K562 (cell line): ENCODE results near the gene ALDOB. TPM values are rescaled to one million over a fixed set of nuclear protein-coding genes. Genes with fewer than 3 reads are reported as not detected.

Experiments used
- ATAC-seq: fragments of 200-7000 bp; cut with Tn5 transposase; 3 replicates; pipeline ENCODE4 v1.9.1; 2020; ENCODE audit warnings: moderate library complexity
- BruUV-seq: library from RNA; stranded (reverse); fragments of 400-500 nt; replicated peaks from 2 replicates; lab custom pipeline; 2021; lab: Mats Ljungman, UMichigan
- CTCF ChIA-PET: fragments of 300-600 bp; formaldehyde crosslinking; extraction: SDS; loops from one replicate; lab custom pipeline; 2021; ENCODE audit warnings: low intra/inter-chr PET ratio; lab: Yijun Ruan, JAX
- POLR2A ChIA-PET: fragments of 300-600, 350-650 bp; sonication (Branson Sonifier 250); formaldehyde crosslinking; extraction: SDS; loops from one replicate; lab custom pipeline; 2021; ENCODE audit warnings: antibody characterized with exemption, inconsistent platforms; lab: Yijun Ruan, JAX
- DNase-seq, 4 experiments: peaks; one replicate each; pipeline versions ENCODE4 v3.0.0 to v3.0.0-alpha.2; 2011 to 2018; ENCODE audit warnings: low spot score in 3 of 4, mixed read lengths in 3 of 4; ENCODE audit errors: extremely low read depth in 1 of 4
- FAIRE-seq: peaks from 2 replicates; lab custom pipeline; 2011; peaks lifted over from hg19 to GRCh38; lab: Jason Lieb, UNC
- H2AFZ ChIP-seq: 2 replicates; pipeline ENCODE4 v1.6.0; 2011; ENCODE audit warnings: low read depth, low read length, control low read depth, inconsistent platforms
- H3K27ac ChIP-seq: fragments of 200-600 bp; 3 replicates; pipeline ENCODE4 v1.8.0; 2011; ENCODE audit warnings: low read depth, mild to moderate bottlenecking, control low read depth, inconsistent platforms, low read length, moderate library complexity, mixed read lengths; ENCODE audit errors: extremely low read depth
- H3K27me3 ChIP-seq, 2 experiments: fragments of 300-600 bp in 1 of 2; 2 replicates in 1 of 2; 3 replicates in 1 of 2; pipeline versions ENCODE4 v1.6.0 to v1.8.0; 2011; ENCODE audit warnings: inconsistent platforms in 2 of 2, low read length in 2 of 2, mild to moderate bottlenecking in 1 of 2, mixed read lengths in 1 of 2, moderate library complexity in 1 of 2; ENCODE audit not compliant: control insufficient read depth in 2 of 2, insufficient read depth in 2 of 2
- H3K36me3 ChIP-seq: fragments of 300-600 bp; 3 replicates; pipeline ENCODE4 v1.8.0; 2011; ENCODE audit warnings: mild to moderate bottlenecking, low read length, inconsistent platforms; ENCODE audit not compliant: control insufficient read depth, insufficient read depth
- H3K4me1 ChIP-seq, 2 experiments: fragments of 200-600 bp in 1 of 2; replicated peaks in 1 of 2; 2 replicates in 1 of 2; 3 replicates in 1 of 2; pipeline versions ENCODE4 v1.5.1 to v1.8.0; 2011; ENCODE audit warnings: inconsistent platforms in 2 of 2, low read length in 2 of 2, mild to moderate bottlenecking in 1 of 2, mixed read lengths in 1 of 2, moderate library complexity in 1 of 2; ENCODE audit not compliant: control insufficient read depth in 2 of 2, insufficient read depth in 2 of 2
- H3K4me2 ChIP-seq: 2 replicates; pipeline ENCODE4 v1.6.1; 2011; ENCODE audit warnings: low read length, control low read depth, inconsistent platforms, mixed read lengths; ENCODE audit not compliant: insufficient read depth
- H3K4me3 ChIP-seq: fragments of 200-600 bp; sonication (generic), shearing (Covaris generic); 2 replicates; pipeline ENCODE4 v1.5.1; 2016; ENCODE audit warnings: control low read depth, inconsistent platforms
- H3K79me2 ChIP-seq: fragments of 200-600 bp; 3 replicates; pipeline ENCODE4 v1.8.0; 2011; ENCODE audit warnings: low read length, inconsistent platforms; ENCODE audit not compliant: control insufficient read depth, insufficient read depth
- H3K9ac ChIP-seq, 2 experiments: 2 replicates each; pipeline versions ENCODE4 v1.6.0 to v1.6.1; 2011; ENCODE audit warnings: low read depth in 2 of 2, low read length in 2 of 2, control low read depth in 1 of 2, inconsistent platforms in 1 of 2, mild to moderate bottlenecking in 1 of 2, mixed read lengths in 1 of 2; ENCODE audit not compliant: insufficient read depth in 1 of 2
- H3K9me1 ChIP-seq: one replicate; pipeline ENCODE4 v1.6.0; 2011; ENCODE audit warnings: inconsistent platforms, mild to moderate bottlenecking, low read length, moderate library complexity; ENCODE audit not compliant: control insufficient read depth, insufficient read depth
- H3K9me3 ChIP-seq: replicated peaks from 2 replicates; pipeline ENCODE4 v1.5.1; 2011; ENCODE audit warnings: low read depth, low read length, inconsistent platforms; ENCODE audit not compliant: control insufficient read depth, insufficient read depth
- H4K20me1 ChIP-seq: replicated peaks from 2 replicates; pipeline ENCODE4 v1.6.1; 2011; ENCODE audit warnings: low read length, inconsistent platforms, mixed read lengths; ENCODE audit not compliant: control insufficient read depth, insufficient read depth
- WGBS: fragments of 100-300 bp; shearing (Covaris generic); methylation state at CpG from one replicate; pipeline ENCODE4 v1.1.6; 2016; ENCODE audit warnings: low coverage, mixed read lengths; ENCODE audit not compliant: insufficient coverage; ENCODE audit errors: missing lambda C conversion rate; 5-methylcytosine and 5-hydroxymethylcytosine counted together
- in situ Hi-C: fragments of 300-500 bp; cut with MboI; formaldehyde crosslinking; loops from 4 replicates; pipeline ENCODE4 v1.15.0; 2018; ENCODE audit warnings: inconsistent platforms, mixed read lengths
- intact Hi-C: fragments of 100-400 bp; cut with micrococcal nuclease; formaldehyde crosslinking; loops from 2 replicates; pipeline ENCODE4 v1.14.2; 2022
- polyA plus RNA-seq, 8 experiments: library from polyadenylated mRNA; depleted of rRNA in 4 of 8; stranded (reverse) in 5 of 8; unstranded in 3 of 8; fragments of >200 nt; fragmentation: Nextera tagmentation in 2 of 8; fragmentation: Illumina TruSeq in 1 of 8; extraction: Ambion mirVana in 2 of 8; extraction: Trizol in 1 of 8; gene quantifications; 2 replicates each; pipeline versions ENCODE4 v1.2.1 to v1.2.3, GENCODE V29; 2011 to 2014; ENCODE audit warnings: inconsistent platforms in 1 of 8, missing spikeins in 1 of 8
- total RNA-seq, 7 experiments: library from RNA; depleted of rRNA in 6 of 7; stranded (reverse); fragments of >200 nt in 6 of 7; fragmentation: Illumina TruSeq in 2 of 7; extraction: Trizol in 2 of 7; gene quantifications; 2 replicates each; pipeline versions ENCODE4 v1.2.1 to v1.2.3, GENCODE V29; 2011 to 2021; ENCODE audit warnings: low replicate concordance in 1 of 7
- TF ChIP-seq, protein P1 (sequence below): fragments of 450-650 bp; IDR thresholded peaks from 2 replicates; pipeline ENCODE4 v1.6.1; 2016; ENCODE audit warnings: mild to moderate bottlenecking, moderate library complexity
- TF ChIP-seq, protein P2 (sequence below), 2 experiments: fragments of 450-650 bp in 1 of 2; sonication (generic) in 1 of 2; formaldehyde crosslinking; conservative IDR thresholded peaks; 2 replicates each; pipeline versions ENCODE4 v1.4.0 to v1.8.1; 2020 to 2022; ENCODE audit warnings: mild to moderate bottlenecking in 1 of 2, missing genetic modification reagents in 1 of 2
- TF ChIP-seq, protein P3 (sequence below): fragments of 450-650 bp; IDR thresholded peaks from 2 replicates; pipeline ENCODE4 v1.7.1; 2018; ENCODE audit warnings: mild to moderate bottlenecking, low read depth; ENCODE audit not compliant: partially characterized antibody
- TF ChIP-seq, protein P4 (sequence below): fragments of 450-650 bp; IDR thresholded peaks from 2 replicates; pipeline ENCODE4 v1.6.1; 2014; ENCODE audit warnings: low read depth, mild to moderate bottlenecking, moderate library complexity, borderline replicate concordance

ALDOB gene
- total and polyA plus RNA-seq, 9 of the 15 experiments (the other 6 are each of a cell fraction or from before 2014, with no cell fraction given): 0.80 TPM; not detected in 8

DNA sequence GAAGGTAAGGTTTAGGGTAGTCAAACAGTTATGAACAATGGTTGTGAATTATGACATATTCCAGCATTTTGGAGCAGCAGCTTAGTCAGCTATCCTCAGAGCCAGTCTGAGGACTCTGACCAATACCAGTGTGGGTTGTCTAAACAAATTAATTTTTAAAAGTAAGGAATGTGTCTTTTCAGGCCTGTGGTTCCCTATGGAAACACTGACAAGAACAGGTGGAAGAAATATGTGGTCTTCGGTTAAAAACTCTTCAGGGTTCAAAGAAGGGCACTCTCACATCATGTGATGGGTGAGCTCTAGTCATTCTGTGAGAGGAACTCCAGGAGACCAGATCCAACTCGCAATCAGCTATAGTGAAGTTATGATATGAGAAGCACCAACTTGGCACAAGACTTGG is 33.5 kb upstream of the ALDOB start:
- Histone ChIP-seq H3K9me1 (no peaks in the 10 kb centered on the region), H3K27ac (no peak overlapping the region), H2AFZ (no peak overlapping the region), H3K4me3 (no peak overlapping the region), H3K4me2 (no peak overlapping the region), H3K36me3 (no peaks in the 10 kb centered on the region), H3K9ac (no peak overlapping the region), H3K4me1 (no peaks in the 10 kb centered on the region; a peak in 1 of 5 replicates), H3K27me3 (no peaks in the 10 kb centered on the region), H3K9me3 (no peaks in the 10 kb centered on the region), H4K20me1 (no peaks in the 10 kb centered on the region), H3K79me2 (no peaks in the 10 kb centered on the region)
- in situ Hi-C loops (no loop called here), intact Hi-C loops (no loop called here)
- CTCF ChIA-PET: interaction anchor here (0.6 kb wide), 1 partner anchor 68 kb away, joined by 3 read pairs; no protein-coding TSS in a partner anchor
- FAIRE-seq (no peak), ATAC-seq (no peak), DNase-seq (no peak)
- BruUV-seq: no TSS peak
- 24% methylated on average over 2 of the region's 2 CpGs for WGBS
- POLR2A ChIA-PET: interaction anchor here (1.1 kb wide), 1 partner anchor 18 kb away, joined by 3 read pairs; a partner anchor contains a TSS
- TF ChIP-seq, protein P1, sequence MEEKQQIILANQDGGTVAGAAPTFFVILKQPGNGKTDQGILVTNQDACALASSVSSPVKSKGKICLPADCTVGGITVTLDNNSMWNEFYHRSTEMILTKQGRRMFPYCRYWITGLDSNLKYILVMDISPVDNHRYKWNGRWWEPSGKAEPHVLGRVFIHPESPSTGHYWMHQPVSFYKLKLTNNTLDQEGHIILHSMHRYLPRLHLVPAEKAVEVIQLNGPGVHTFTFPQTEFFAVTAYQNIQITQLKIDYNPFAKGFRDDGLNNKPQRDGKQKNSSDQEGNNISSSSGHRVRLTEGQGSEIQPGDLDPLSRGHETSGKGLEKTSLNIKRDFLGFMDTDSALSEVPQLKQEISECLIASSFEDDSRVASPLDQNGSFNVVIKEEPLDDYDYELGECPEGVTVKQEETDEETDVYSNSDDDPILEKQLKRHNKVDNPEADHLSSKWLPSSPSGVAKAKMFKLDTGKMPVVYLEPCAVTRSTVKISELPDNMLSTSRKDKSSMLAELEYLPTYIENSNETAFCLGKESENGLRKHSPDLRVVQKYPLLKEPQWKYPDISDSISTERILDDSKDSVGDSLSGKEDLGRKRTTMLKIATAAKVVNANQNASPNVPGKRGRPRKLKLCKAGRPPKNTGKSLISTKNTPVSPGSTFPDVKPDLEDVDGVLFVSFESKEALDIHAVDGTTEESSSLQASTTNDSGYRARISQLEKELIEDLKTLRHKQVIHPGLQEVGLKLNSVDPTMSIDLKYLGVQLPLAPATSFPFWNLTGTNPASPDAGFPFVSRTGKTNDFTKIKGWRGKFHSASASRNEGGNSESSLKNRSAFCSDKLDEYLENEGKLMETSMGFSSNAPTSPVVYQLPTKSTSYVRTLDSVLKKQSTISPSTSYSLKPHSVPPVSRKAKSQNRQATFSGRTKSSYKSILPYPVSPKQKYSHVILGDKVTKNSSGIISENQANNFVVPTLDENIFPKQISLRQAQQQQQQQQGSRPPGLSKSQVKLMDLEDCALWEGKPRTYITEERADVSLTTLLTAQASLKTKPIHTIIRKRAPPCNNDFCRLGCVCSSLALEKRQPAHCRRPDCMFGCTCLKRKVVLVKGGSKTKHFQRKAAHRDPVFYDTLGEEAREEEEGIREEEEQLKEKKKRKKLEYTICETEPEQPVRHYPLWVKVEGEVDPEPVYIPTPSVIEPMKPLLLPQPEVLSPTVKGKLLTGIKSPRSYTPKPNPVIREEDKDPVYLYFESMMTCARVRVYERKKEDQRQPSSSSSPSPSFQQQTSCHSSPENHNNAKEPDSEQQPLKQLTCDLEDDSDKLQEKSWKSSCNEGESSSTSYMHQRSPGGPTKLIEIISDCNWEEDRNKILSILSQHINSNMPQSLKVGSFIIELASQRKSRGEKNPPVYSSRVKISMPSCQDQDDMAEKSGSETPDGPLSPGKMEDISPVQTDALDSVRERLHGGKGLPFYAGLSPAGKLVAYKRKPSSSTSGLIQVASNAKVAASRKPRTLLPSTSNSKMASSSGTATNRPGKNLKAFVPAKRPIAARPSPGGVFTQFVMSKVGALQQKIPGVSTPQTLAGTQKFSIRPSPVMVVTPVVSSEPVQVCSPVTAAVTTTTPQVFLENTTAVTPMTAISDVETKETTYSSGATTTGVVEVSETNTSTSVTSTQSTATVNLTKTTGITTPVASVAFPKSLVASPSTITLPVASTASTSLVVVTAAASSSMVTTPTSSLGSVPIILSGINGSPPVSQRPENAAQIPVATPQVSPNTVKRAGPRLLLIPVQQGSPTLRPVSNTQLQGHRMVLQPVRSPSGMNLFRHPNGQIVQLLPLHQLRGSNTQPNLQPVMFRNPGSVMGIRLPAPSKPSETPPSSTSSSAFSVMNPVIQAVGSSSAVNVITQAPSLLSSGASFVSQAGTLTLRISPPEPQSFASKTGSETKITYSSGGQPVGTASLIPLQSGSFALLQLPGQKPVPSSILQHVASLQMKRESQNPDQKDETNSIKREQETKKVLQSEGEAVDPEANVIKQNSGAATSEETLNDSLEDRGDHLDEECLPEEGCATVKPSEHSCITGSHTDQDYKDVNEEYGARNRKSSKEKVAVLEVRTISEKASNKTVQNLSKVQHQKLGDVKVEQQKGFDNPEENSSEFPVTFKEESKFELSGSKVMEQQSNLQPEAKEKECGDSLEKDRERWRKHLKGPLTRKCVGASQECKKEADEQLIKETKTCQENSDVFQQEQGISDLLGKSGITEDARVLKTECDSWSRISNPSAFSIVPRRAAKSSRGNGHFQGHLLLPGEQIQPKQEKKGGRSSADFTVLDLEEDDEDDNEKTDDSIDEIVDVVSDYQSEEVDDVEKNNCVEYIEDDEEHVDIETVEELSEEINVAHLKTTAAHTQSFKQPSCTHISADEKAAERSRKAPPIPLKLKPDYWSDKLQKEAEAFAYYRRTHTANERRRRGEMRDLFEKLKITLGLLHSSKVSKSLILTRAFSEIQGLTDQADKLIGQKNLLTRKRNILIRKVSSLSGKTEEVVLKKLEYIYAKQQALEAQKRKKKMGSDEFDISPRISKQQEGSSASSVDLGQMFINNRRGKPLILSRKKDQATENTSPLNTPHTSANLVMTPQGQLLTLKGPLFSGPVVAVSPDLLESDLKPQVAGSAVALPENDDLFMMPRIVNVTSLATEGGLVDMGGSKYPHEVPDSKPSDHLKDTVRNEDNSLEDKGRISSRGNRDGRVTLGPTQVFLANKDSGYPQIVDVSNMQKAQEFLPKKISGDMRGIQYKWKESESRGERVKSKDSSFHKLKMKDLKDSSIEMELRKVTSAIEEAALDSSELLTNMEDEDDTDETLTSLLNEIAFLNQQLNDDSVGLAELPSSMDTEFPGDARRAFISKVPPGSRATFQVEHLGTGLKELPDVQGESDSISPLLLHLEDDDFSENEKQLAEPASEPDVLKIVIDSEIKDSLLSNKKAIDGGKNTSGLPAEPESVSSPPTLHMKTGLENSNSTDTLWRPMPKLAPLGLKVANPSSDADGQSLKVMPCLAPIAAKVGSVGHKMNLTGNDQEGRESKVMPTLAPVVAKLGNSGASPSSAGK: no peak
- TF ChIP-seq, protein P2, sequence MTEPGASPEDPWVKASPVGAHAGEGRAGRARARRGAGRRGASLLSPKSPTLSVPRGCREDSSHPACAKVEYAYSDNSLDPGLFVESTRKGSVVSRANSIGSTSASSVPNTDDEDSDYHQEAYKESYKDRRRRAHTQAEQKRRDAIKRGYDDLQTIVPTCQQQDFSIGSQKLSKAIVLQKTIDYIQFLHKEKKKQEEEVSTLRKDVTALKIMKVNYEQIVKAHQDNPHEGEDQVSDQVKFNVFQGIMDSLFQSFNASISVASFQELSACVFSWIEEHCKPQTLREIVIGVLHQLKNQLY (CRISPR knock-in tag; conservative IDR thresholded peaks at IDR 0.05): no peak
- TF ChIP-seq, protein P3, sequence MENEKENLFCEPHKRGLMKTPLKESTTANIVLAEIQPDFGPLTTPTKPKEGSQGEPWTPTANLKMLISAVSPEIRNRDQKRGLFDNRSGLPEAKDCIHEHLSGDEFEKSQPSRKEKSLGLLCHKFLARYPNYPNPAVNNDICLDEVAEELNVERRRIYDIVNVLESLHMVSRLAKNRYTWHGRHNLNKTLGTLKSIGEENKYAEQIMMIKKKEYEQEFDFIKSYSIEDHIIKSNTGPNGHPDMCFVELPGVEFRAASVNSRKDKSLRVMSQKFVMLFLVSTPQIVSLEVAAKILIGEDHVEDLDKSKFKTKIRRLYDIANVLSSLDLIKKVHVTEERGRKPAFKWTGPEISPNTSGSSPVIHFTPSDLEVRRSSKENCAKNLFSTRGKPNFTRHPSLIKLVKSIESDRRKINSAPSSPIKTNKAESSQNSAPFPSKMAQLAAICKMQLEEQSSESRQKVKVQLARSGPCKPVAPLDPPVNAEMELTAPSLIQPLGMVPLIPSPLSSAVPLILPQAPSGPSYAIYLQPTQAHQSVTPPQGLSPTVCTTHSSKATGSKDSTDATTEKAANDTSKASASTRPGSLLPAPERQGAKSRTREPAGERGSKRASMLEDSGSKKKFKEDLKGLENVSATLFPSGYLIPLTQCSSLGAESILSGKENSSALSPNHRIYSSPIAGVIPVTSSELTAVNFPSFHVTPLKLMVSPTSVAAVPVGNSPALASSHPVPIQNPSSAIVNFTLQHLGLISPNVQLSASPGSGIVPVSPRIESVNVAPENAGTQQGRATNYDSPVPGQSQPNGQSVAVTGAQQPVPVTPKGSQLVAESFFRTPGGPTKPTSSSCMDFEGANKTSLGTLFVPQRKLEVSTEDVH: no peak
- TF ChIP-seq, protein P4, sequence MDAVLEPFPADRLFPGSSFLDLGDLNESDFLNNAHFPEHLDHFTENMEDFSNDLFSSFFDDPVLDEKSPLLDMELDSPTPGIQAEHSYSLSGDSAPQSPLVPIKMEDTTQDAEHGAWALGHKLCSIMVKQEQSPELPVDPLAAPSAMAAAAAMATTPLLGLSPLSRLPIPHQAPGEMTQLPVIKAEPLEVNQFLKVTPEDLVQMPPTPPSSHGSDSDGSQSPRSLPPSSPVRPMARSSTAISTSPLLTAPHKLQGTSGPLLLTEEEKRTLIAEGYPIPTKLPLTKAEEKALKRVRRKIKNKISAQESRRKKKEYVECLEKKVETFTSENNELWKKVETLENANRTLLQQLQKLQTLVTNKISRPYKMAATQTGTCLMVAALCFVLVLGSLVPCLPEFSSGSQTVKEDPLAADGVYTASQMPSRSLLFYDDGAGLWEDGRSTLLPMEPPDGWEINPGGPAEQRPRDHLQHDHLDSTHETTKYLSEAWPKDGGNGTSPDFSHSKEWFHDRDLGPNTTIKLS: no peak
